ENCODE results near the gene CELF4.

CELF4 gene

GRCh38 chr18:37452015-37452414 lies 113.6 kb downstream of the CELF4 start:
- TF ChIP-seq CTCF (IDR thresholded peaks at IDR 0.05; ENCODE audit: extremely low read depth, insufficient read depth, missing control alignments) = no peak
- in situ Hi-C loops (cut with MboI; ENCODE audit: low pct_unique_long_range_greater_than_20kb, low sequenced_read_pairs, unreplicated experiment) = no loop called here
- no peak for DNase-seq (ENCODE audit: low spot score)

GRCh38 chr18:37451239-37451825 lies 114.3 kb downstream of the CELF4 start:
- in situ Hi-C loops (cut with MboI; ENCODE audit: low pct_unique_long_range_greater_than_20kb, low sequenced_read_pairs, unreplicated experiment) = no loop called here
- no peak for DNase-seq (ENCODE audit: low spot score)
- TF ChIP-seq CTCF (IDR thresholded peaks at IDR 0.05; ENCODE audit: extremely low read depth, insufficient read depth, missing control alignments) = no peak

GRCh38 chr18:37450434-37451132 lies 115.0 kb downstream of the CELF4 start:
- TF ChIP-seq CTCF (IDR thresholded peaks at IDR 0.05; ENCODE audit: extremely low read depth, insufficient read depth, missing control alignments) = no peak
- DNase-seq (ENCODE audit: low spot score) = no peak
- in situ Hi-C loops (cut with MboI; ENCODE audit: low pct_unique_long_range_greater_than_20kb, low sequenced_read_pairs, unreplicated experiment) = no loop called here

DNA sequence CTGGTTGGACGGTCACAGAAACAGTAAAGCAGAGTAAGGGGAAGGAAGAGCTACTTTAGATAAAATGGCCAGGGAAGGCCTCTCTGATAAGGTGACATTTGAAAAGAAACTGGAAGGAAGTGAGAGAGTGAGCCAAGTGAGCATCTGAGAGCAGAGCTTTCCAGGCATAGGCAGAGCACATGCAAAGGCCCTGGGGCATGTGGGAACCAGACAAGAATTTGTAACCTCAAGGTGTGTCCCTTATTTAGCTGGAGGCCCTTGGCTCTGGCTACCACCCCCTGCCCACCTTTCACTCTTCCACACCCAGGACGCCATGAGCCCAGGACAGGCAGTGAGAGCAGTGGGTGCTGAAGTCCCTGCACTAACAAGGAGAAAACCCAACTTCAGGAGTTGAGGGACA lies 116.0 kb downstream of the CELF4 start:
- no peak for TF ChIP-seq CTCF (IDR thresholded peaks at IDR 0.05; ENCODE audit: extremely low read depth, insufficient read depth, missing control alignments)
- in situ Hi-C loops (cut with MboI; ENCODE audit: low pct_unique_long_range_greater_than_20kb, low sequenced_read_pairs, unreplicated experiment) = no loop called here
- no peak for DNase-seq (ENCODE audit: low spot score)

DNA sequence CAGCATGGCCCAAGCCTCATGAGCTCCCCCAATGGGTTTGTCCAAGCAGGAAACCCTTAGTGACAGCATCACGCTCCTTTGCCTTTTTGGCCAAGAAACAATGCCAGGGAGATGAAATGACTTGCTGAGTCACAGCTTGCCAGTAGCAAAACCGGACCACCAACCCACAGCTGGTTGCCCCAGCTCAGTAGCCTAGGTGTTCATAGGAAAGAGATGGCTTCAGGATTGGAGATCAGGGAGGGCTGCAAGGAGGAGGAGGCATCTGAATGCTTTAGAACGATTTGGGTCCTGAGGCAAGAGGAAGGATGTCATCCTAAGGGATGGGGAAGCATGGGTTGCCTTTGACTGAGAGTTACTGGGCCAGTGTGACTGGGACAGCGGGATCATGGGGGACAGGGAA lies 116.7 kb downstream of the CELF4 start:
- TF ChIP-seq CTCF (IDR thresholded peaks at IDR 0.05; ENCODE audit: extremely low read depth, insufficient read depth, missing control alignments) = no peak
- in situ Hi-C loops (cut with MboI; ENCODE audit: low pct_unique_long_range_greater_than_20kb, low sequenced_read_pairs, unreplicated experiment) = no loop called here
- DNase-seq (ENCODE audit: low spot score) = no peak

GRCh38 chr18:37447962-37448888 lies 117.4 kb downstream of the CELF4 start:
- no peak for DNase-seq (ENCODE audit: low spot score)
- in situ Hi-C loops (cut with MboI; ENCODE audit: low pct_unique_long_range_greater_than_20kb, low sequenced_read_pairs, unreplicated experiment) = no loop called here

More at GRCh38 chr18:37447962-37448888, 117.4 kb downstream of the CELF4 start:
- no peak for TF ChIP-seq CTCF (IDR thresholded peaks at IDR 0.05; ENCODE audit: extremely low read depth, insufficient read depth, missing control alignments)
